SK-N-SH (cell line): ENCODE data around the gene CROT. TPM values are rescaled to one million over a fixed set of nuclear protein-coding genes. Genes with fewer than 3 reads are reported as not detected.

Experiments
- CTCF ChIA-PET: fragments of 300-600, 350-600 bp; formaldehyde crosslinking; extraction: SDS; loops from one replicate; lab custom pipeline; 2021; lab: Yijun Ruan, JAX
- POLR2A ChIA-PET: fragments of 350-600 bp; sonication (Branson Sonifier 250); formaldehyde crosslinking; extraction: SDS; loops from one replicate; lab custom pipeline; 2020; ENCODE audit warnings: antibody characterized with exemption, inconsistent platforms; lab: Yijun Ruan, JAX
- DNase-seq: peaks from one replicate; pipeline ENCODE4 v3.0.0; 2012
- H2AFZ ChIP-seq: fragments of 200-600 bp; sonication (generic); 2 replicates; pipeline ENCODE4 v1.8.1; 2016; ENCODE audit warnings: antibody characterized with exemption, mild to moderate bottlenecking, low read depth
- H3F3A ChIP-seq: fragments of 200-600 bp; sonication (generic); replicated peaks from 2 replicates; pipeline ENCODE3; 2016; ENCODE audit warnings: antibody characterized with exemption, mild to moderate bottlenecking; ENCODE audit not compliant: insufficient read depth
- H3K27ac ChIP-seq, 2 experiments: fragments of 200-500 bp in 1 of 2; fragments of 200-600 bp in 1 of 2; sonication (Bioruptor generic) in 1 of 2; sonication (generic), shearing (Covaris generic) in 1 of 2; 2 replicates each; pipeline versions ENCODE4 v1.5.1 to v1.6.1; 2014 to 2016; ENCODE audit warnings: low read depth in 2 of 2, inconsistent platforms in 1 of 2, low read length in 1 of 2, mild to moderate bottlenecking in 1 of 2, mixed read lengths in 1 of 2
- H3K27me3 ChIP-seq: fragments of 200-600 bp; sonication (generic), shearing (Covaris generic); 2 replicates; pipeline ENCODE4 v1.6.1; 2016; ENCODE audit warnings: mixed run types; ENCODE audit not compliant: insufficient read depth
- H3K36me3 ChIP-seq, 2 experiments: fragments of 200-500 bp in 1 of 2; fragments of 200-600 bp in 1 of 2; sonication (Bioruptor generic) in 1 of 2; sonication (generic) in 1 of 2; replicated peaks in 1 of 2; 2 replicates each; pipeline versions ENCODE3 to v1.5.1; 2014 to 2016; ENCODE audit warnings: low read length in 1 of 2, mild to moderate bottlenecking in 1 of 2; ENCODE audit not compliant: insufficient read depth in 2 of 2, control insufficient read depth in 1 of 2
- H3K4me1 ChIP-seq, 2 experiments: fragments of 200-500 bp in 1 of 2; fragments of 200-600 bp in 1 of 2; sonication (Bioruptor generic) in 1 of 2; sonication (generic), shearing (Covaris generic) in 1 of 2; 2 replicates each; pipeline versions ENCODE4 v1.5.1 to v1.6.1; 2014 to 2016; ENCODE audit warnings: low read depth in 1 of 2, low read length in 1 of 2, mixed run types in 1 of 2; ENCODE audit not compliant: insufficient read depth in 2 of 2, control insufficient read depth in 1 of 2
- H3K4me2 ChIP-seq: fragments of 200-600 bp; sonication (generic), shearing (Covaris generic); 2 replicates; pipeline ENCODE4 v1.6.1; 2017; ENCODE audit warnings: mixed run types
- H3K4me3 ChIP-seq, 2 experiments: fragments of 200-500 bp in 1 of 2; fragments of 200-600 bp in 1 of 2; sonication (Bioruptor generic) in 1 of 2; sonication (generic), shearing (Covaris generic) in 1 of 2; 2 replicates each; pipeline versions ENCODE4 v1.5.1 to v1.8.1; 2014 to 2016; ENCODE audit warnings: low read depth in 2 of 2, inconsistent platforms in 1 of 2, low read length in 1 of 2, mild to moderate bottlenecking in 1 of 2, mixed read lengths in 1 of 2, moderate library complexity in 1 of 2
- H3K79me2 ChIP-seq: fragments of 200-600 bp; sonication (generic); 2 replicates; pipeline ENCODE4 v1.8.1; 2017; ENCODE audit warnings: mild to moderate bottlenecking; ENCODE audit not compliant: insufficient read depth
- H3K9ac ChIP-seq: fragments of 200-600 bp; sonication (generic); 2 replicates; pipeline ENCODE4 v1.6.1; 2017; ENCODE audit warnings: mixed run types
- H3K9me2 ChIP-seq: fragments of 200-600 bp; sonication (generic); 2 replicates; pipeline ENCODE4 v1.6.1; 2017; ENCODE audit warnings: mixed run types
- H3K9me3 ChIP-seq: fragments of 200-600 bp; sonication (generic); 2 replicates; pipeline ENCODE4 v1.6.1; 2017; ENCODE audit warnings: mixed run types, mild to moderate bottlenecking, moderate library complexity
- H4K20me1 ChIP-seq: fragments of 200-600 bp; sonication (generic); 2 replicates; pipeline ENCODE4 v1.6.1; 2017; ENCODE audit warnings: mild to moderate bottlenecking, mixed run types; ENCODE audit not compliant: insufficient read depth
- CTCF ChIP-seq: fragments of 200-600 bp; sonication (generic); IDR thresholded peaks from 2 replicates; pipeline ENCODE4 v1.6.1; 2017; ENCODE audit warnings: antibody characterized with exemption, mild to moderate bottlenecking, moderate library complexity
- EP300 ChIP-seq, 2 experiments: IDR thresholded peaks; 2 replicates each; pipeline versions ENCODE4 v1.4.0 to v1.6.1; 2012; ENCODE audit warnings: borderline replicate concordance in 1 of 2, low read depth in 1 of 2, low read length in 1 of 2
- EZH2phosphoT487 ChIP-seq: fragments of 200-600 bp; sonication (generic); IDR thresholded peaks from 2 replicates; pipeline ENCODE4 v1.6.1; 2017; ENCODE audit warnings: low read depth, mixed run types, mild to moderate bottlenecking, antibody characterized with exemption, moderate library complexity, borderline replicate concordance
- FOXM1 ChIP-seq: IDR thresholded peaks from 2 replicates; pipeline ENCODE4 v1.4.0; 2012; ENCODE audit warnings: low read depth, mild to moderate bottlenecking
- GABPA ChIP-seq: IDR thresholded peaks from 2 replicates; pipeline ENCODE4 v1.4.0; 2012; ENCODE audit warnings: low read depth, mild to moderate bottlenecking
- GATA2 ChIP-seq: sonication (generic); formaldehyde crosslinking; IDR thresholded peaks from 2 replicates; pipeline ENCODE4 v1.5.0; 2020; ENCODE audit warnings: mild to moderate bottlenecking, missing genetic modification reagents
- IRF3 ChIP-seq: fragments of 150-350 bp; IDR thresholded peaks from 2 replicates; pipeline ENCODE4 v1.6.1; 2016; ENCODE audit warnings: mild to moderate bottlenecking, low read depth, low read length
- JUND ChIP-seq: IDR thresholded peaks from 2 replicates; pipeline ENCODE4 v1.4.0; 2012
- NFIC ChIP-seq: IDR thresholded peaks from 2 replicates; pipeline ENCODE4 v1.4.0; 2012; ENCODE audit warnings: borderline replicate concordance
- PBX3 ChIP-seq: IDR thresholded peaks from 2 replicates; pipeline ENCODE4; 2012
- POLR2AphosphoS5 ChIP-seq: IDR thresholded peaks from 2 replicates; pipeline ENCODE4 v1.6.1; 2012; ENCODE audit warnings: low read depth, low read length
- RAD21 ChIP-seq: IDR thresholded peaks from 2 replicates; pipeline ENCODE4 v1.6.1; 2012; ENCODE audit warnings: mild to moderate bottlenecking, low read length
- REST ChIP-seq: IDR thresholded peaks from 2 replicates; pipeline ENCODE4 v1.6.1; 2012; ENCODE audit warnings: mild to moderate bottlenecking, low read depth, low read length, moderate library complexity
- RFX5 ChIP-seq: IDR thresholded peaks from 2 replicates; pipeline ENCODE4 v1.6.1; 2012; ENCODE audit warnings: mild to moderate bottlenecking, improper control_type of control experiment, low read length
- RXRA ChIP-seq: IDR thresholded peaks from 2 replicates; pipeline ENCODE4 v1.4.0; 2012; ENCODE audit warnings: low read depth, mild to moderate bottlenecking, borderline replicate concordance
- TAF1 ChIP-seq: IDR thresholded peaks from 2 replicates; pipeline ENCODE4 v1.6.1; 2012; ENCODE audit warnings: low read depth, mild to moderate bottlenecking, low read length, moderate library complexity, borderline replicate concordance
- YY1 ChIP-seq: IDR thresholded peaks from 2 replicates; pipeline ENCODE4 v1.4.0; 2012; ENCODE audit warnings: low read depth, mild to moderate bottlenecking
- WGBS: methylation state at CpG from one replicate; pipeline ENCODE4 v1.1.6; 2017; ENCODE audit warnings: low lambda C conversion rate; 5-methylcytosine and 5-hydroxymethylcytosine counted together
- polyA plus RNA-seq, 3 experiments: library from polyadenylated mRNA; depleted of rRNA; stranded (reverse); fragments of >200 nt; gene quantifications; 2 replicates each; pipeline ENCODE4 v1.2.3, GENCODE V29; 2012

Gene CROT
- polyA plus RNA-seq, 1 of the 3 experiments (the other 2 are of a cell fraction), result 7.9 TPM

- no peaks in the 10 kb centered on the region for H3K9me2 ChIP-seq
- no peak overlapping the region for H3K4me2 ChIP-seq
- no peak for TF ChIP-seq CTCF
- TF ChIP-seq JUND, result no peak
- no peak for TF ChIP-seq RFX5
- no peak overlapping the region for H3K4me3 ChIP-seq
- POLR2A ChIA-PET, result no interaction called here
- no peaks in the 10 kb centered on the region; a peak in 2 of 4 replicates for H3K4me1 ChIP-seq
- H3K9ac ChIP-seq, result no peak overlapping the region
- DNase-seq, result no peak
- CTCF ChIA-PET, result interaction anchor here (3.7 to 17.4 kb wide), 3 partner anchors 9 to 105 kb away, joined by 15 to 409 read pairs (median 23); no protein-coding TSS in a partner anchor
- no peaks in the 10 kb centered on the region for H4K20me1 ChIP-seq
- no peaks in the 10 kb centered on the region for H3K27me3 ChIP-seq
- H3K27ac ChIP-seq, result no peak overlapping the region
- no peak overlapping the region for H2AFZ ChIP-seq
- no peaks in the 10 kb centered on the region for H3K79me2 ChIP-seq
- 71% methylated on average over 4 of the region's 4 CpGs for WGBS
- no peaks in the 10 kb centered on the region for H3K36me3 ChIP-seq
- H3F3A ChIP-seq, result no peaks in the 10 kb centered on the region
- no peaks in the 10 kb centered on the region for H3K9me3 ChIP-seq
These were observed 74.7 kb downstream of the CROT start for GRCh38 chr7:87420173-87420572.

GRCh38 chr7:87424075-87424474 is 78.6 kb downstream of the CROT start:
- H3F3A ChIP-seq, result no peaks in the 10 kb centered on the region
- H3K4me3 ChIP-seq, result no peak overlapping the region
- no peak overlapping the region for H2AFZ ChIP-seq
- ChIA-PET POLR2A (no interaction called here), CTCF (interaction anchor here (0.9 to 2.2 kb wide), 4 partner anchors 31 to 112 kb away, joined by 3 to 13 read pairs (median 4); no protein-coding TSS in a partner anchor)
- no peaks in the 10 kb centered on the region for H3K79me2 ChIP-seq
- no peak overlapping the region for H3K9ac ChIP-seq
- H4K20me1 ChIP-seq, result no peaks in the 10 kb centered on the region
- H3K27me3 ChIP-seq, result no peaks in the 10 kb centered on the region
- WGBS, result 52% methylated on average over 5 of the region's 5 CpGs
- TF ChIP-seq GABPA, result no peak
- no peak for TF ChIP-seq EZH2phosphoT487
- no peak for TF ChIP-seq NFIC
- TF ChIP-seq YY1, result no peak
- TF ChIP-seq RXRA, result no peak
- no peak for TF ChIP-seq PBX3
- no peak for TF ChIP-seq EP300 (IDR thresholded peaks at IDR 0.05; ENCODE audit: borderline replicate concordance in 1 of 2, low read depth in 1 of 2, low read length in 1 of 2)
- TF ChIP-seq JUND, result no peak
- TF ChIP-seq POLR2AphosphoS5, result no peak
- no peak for TF ChIP-seq IRF3
- no peak for TF ChIP-seq FOXM1
- TF ChIP-seq REST, result no peak
- no peak for TF ChIP-seq TAF1
- no peak for TF ChIP-seq GATA2 (CRISPR knock-in tag)
- no peak for TF ChIP-seq RAD21
- no peaks in the 10 kb centered on the region for H3K9me2 ChIP-seq
- H3K9me3 ChIP-seq, result no peaks in the 10 kb centered on the region
- H3K4me1 ChIP-seq, result no peaks in the 10 kb centered on the region
- no peak overlapping the region for H3K4me2 ChIP-seq
- H3K27ac ChIP-seq, result no peak overlapping the region
- no peaks in the 10 kb centered on the region for H3K36me3 ChIP-seq
- DNase-seq, result no peak
